Neuronal stem cell (in vitro differentiated cells): ENCODE measurements around the gene SH3GL1.
A peak's percentile ranks its signal among the peaks of the same experiment; 100 is the strongest.

Experiments used
- DNase-seq: peaks from one replicate; pipeline ENCODE4 v3.0.0-alpha.2; 2013; ENCODE audit warnings: low spot score
- H2AFZ ChIP-seq: one replicate; pipeline ENCODE4 v1.6.1; 2013; ENCODE audit warnings: mild to moderate bottlenecking, low read length, inconsistent platforms
- H2AK5ac ChIP-seq: 2 replicates; pipeline ENCODE4 v1.6.1; 2013; ENCODE audit warnings: low read depth, mild to moderate bottlenecking, inconsistent platforms, low read length, moderate library complexity, mixed read lengths
- H2BK120ac ChIP-seq: 2 replicates; pipeline ENCODE4 v1.6.1; 2013; ENCODE audit warnings: low read depth, mild to moderate bottlenecking, inconsistent platforms, low read length, moderate library complexity, mixed read lengths
- H2BK12ac ChIP-seq: one replicate; pipeline ENCODE4 v1.6.1; 2013; ENCODE audit warnings: low read length, inconsistent platforms
- H2BK15ac ChIP-seq: 2 replicates; pipeline ENCODE4 v1.6.1; 2013; ENCODE audit warnings: mild to moderate bottlenecking, low read length, inconsistent platforms, mixed read lengths
- H2BK5ac ChIP-seq: one replicate; pipeline ENCODE4 v1.6.1; 2013; ENCODE audit warnings: inconsistent platforms, mild to moderate bottlenecking, low read length, moderate library complexity
- H3K14ac ChIP-seq: one replicate; pipeline ENCODE4 v1.6.1; 2013; ENCODE audit warnings: low read length, inconsistent platforms
- H3K18ac ChIP-seq: 2 replicates; pipeline ENCODE4 v1.6.1; 2013; ENCODE audit warnings: low read length, inconsistent platforms
- H3K23ac ChIP-seq: 2 replicates; pipeline ENCODE4 v1.6.1; 2013; ENCODE audit warnings: low read depth, mild to moderate bottlenecking, mixed read lengths, low read length, inconsistent platforms; ENCODE audit not compliant: poor library complexity
- H3K27ac ChIP-seq: replicated peaks from 3 replicates; pipeline ENCODE4 v1.5.1; 2013; ENCODE audit warnings: low read length, inconsistent platforms
- H3K27me3 ChIP-seq, 3 experiments: 2 replicates each; pipeline ENCODE4 v1.6.1; 2013; ENCODE audit warnings: low read length in 3 of 3, mild to moderate bottlenecking in 2 of 3, inconsistent platforms in 1 of 3, low read depth in 1 of 3, mixed read lengths in 1 of 3, moderate library complexity in 1 of 3; ENCODE audit not compliant: control insufficient read depth in 3 of 3, insufficient read depth in 3 of 3
- H3K36me3 ChIP-seq, 2 donors: replicated peaks in 1 of 2; 2 replicates each; pipeline ENCODE4 v1.6.1; 2013; ENCODE audit warnings: low read length in 2 of 2; ENCODE audit not compliant: control insufficient read depth in 2 of 2, insufficient read depth in 2 of 2
- H3K4ac ChIP-seq: 2 replicates; pipeline ENCODE4 v1.6.1; 2013; ENCODE audit warnings: inconsistent platforms, mild to moderate bottlenecking, low read length, moderate library complexity
- H3K4me1 ChIP-seq, 2 donors: 1 replicate in 1 of 2; 2 replicates in 1 of 2; pipeline ENCODE4 v1.6.1; 2013; ENCODE audit warnings: low read length in 2 of 2, low read depth in 1 of 2; ENCODE audit not compliant: control insufficient read depth in 2 of 2, insufficient read depth in 1 of 2
- H3K4me2 ChIP-seq: one replicate; pipeline ENCODE4 v1.6.1; 2013; ENCODE audit warnings: mild to moderate bottlenecking, low read length, inconsistent platforms; ENCODE audit not compliant: insufficient read depth, poor library complexity, severe bottlenecking
- H3K4me3 ChIP-seq, 2 donors: 2 replicates each; pipeline ENCODE4 v1.5.1; 2013; ENCODE audit warnings: low read length in 2 of 2, mild to moderate bottlenecking in 2 of 2, inconsistent platforms in 1 of 2, moderate library complexity in 1 of 2
- H3K79me1 ChIP-seq: one replicate; pipeline ENCODE4 v1.6.1; 2013; ENCODE audit warnings: low read depth, mild to moderate bottlenecking, inconsistent platforms, low read length, moderate library complexity
- H3K9ac ChIP-seq: one replicate; pipeline ENCODE4 v1.6.1; 2013; ENCODE audit warnings: mild to moderate bottlenecking, low read depth, low read length, inconsistent platforms; ENCODE audit not compliant: poor library complexity
- H3K9me3 ChIP-seq, 2 donors: replicated peaks in 1 of 2; 2 replicates each; pipeline versions ENCODE3 to v1.6.1; 2013; ENCODE audit warnings: low read length in 2 of 2, mild to moderate bottlenecking in 2 of 2, inconsistent platforms in 1 of 2, low read depth in 1 of 2, mixed read lengths in 1 of 2, moderate library complexity in 1 of 2; ENCODE audit not compliant: control insufficient read depth in 2 of 2, insufficient read depth in 1 of 2
- H4K8ac ChIP-seq: one replicate; pipeline ENCODE4 v1.6.1; 2013; ENCODE audit warnings: low read depth, mild to moderate bottlenecking, inconsistent platforms, low read length, moderate library complexity
- H4K91ac ChIP-seq: one replicate; pipeline ENCODE4 v1.6.1; 2013; ENCODE audit warnings: low read length, low read depth, mild to moderate bottlenecking, inconsistent platforms; ENCODE audit not compliant: poor library complexity
- WGBS, 2 donors: extraction: QIAGEN DNeasy Blood & Tissue Kit; methylation state at CpG; one replicate each; pipeline ENCODE4 v1.1.7; 2013; ENCODE audit warnings: missing lambda C conversion rate in 2 of 2, mixed read lengths in 1 of 2; ENCODE audit not compliant: insufficient read length in 2 of 2, insufficient replicate concordance in 1 of 2; ENCODE audit errors: extremely low coverage in 2 of 2; 5-methylcytosine and 5-hydroxymethylcytosine counted together

The SH3GL1 gene

GRCh38 chr19:4358709-4359626 is 41.4 kb downstream of the SH3GL1 start:
- no CpG with 5 or more reads among the region's 25 CpGs for WGBS, 2 donors
- Histone ChIP-seq H4K8ac (no peak overlapping the region), H3K4me1 (peaks cover 0 to 5% of the 10 kb centered on the region in 2 donors), H2BK15ac (no peak overlapping the region), H2BK120ac (no peak overlapping the region), H3K27ac (no peak overlapping the region), H3K4me3 (no peak overlapping the region), H2AFZ (no peak overlapping the region), H2BK5ac (no peak overlapping the region), H3K9ac (peak overlapping the region; percentile 60), H2AK5ac (no peak overlapping the region), H4K91ac (no peak overlapping the region), H3K4ac (no peak overlapping the region), H3K36me3 (peaks cover 47 to 96% of the 10 kb centered on the region in 2 donors), H3K4me2 (no peak overlapping the region), H3K18ac (no peak overlapping the region), H2BK12ac (no peak overlapping the region), H3K23ac (peak overlapping the region; percentile 93), H3K79me1 (peaks cover 10% of the 10 kb centered on the region), H3K27me3 (no peaks in the 10 kb centered on the region), H3K14ac (peak overlapping the region; percentile 89), H3K9me3 (no peaks in the 10 kb centered on the region)
- DNase-seq = no peak

GRCh38 chr19:4357921-4358326 is 42.4 kb downstream of the SH3GL1 start:
- H4K8ac ChIP-seq = peak overlapping the region; percentile 4
- no peak overlapping the region for H3K4ac ChIP-seq
- H3K36me3 ChIP-seq = peaks cover 40 to 95% of the 10 kb centered on the region in 2 donors
- H3K9ac ChIP-seq = peak overlapping the region; percentile 44
- H2BK12ac ChIP-seq = no peak overlapping the region
- peak overlapping the region; percentile 90 for H3K23ac ChIP-seq
- no peak overlapping the region for H3K18ac ChIP-seq
- H2AK5ac ChIP-seq = no peak overlapping the region
- H3K14ac ChIP-seq = no peak overlapping the region
- no peak overlapping the region for H3K27ac ChIP-seq
- no peak overlapping the region for H2BK5ac ChIP-seq
- H3K4me3 ChIP-seq = no peak overlapping the region
- no peak for DNase-seq
- no CpG with 5 or more reads among the region's 16 CpGs for WGBS, 2 donors
- no peaks in the 10 kb centered on the region for H3K27me3 ChIP-seq
- no peak overlapping the region for H4K91ac ChIP-seq
- no peak overlapping the region for H2AFZ ChIP-seq
- H3K4me2 ChIP-seq = no peak overlapping the region
- no peak overlapping the region for H2BK15ac ChIP-seq
- H3K79me1 ChIP-seq = peaks cover 9% of the 10 kb centered on the region
- no peak overlapping the region for H2BK120ac ChIP-seq
- H3K4me1 ChIP-seq = peaks cover 0 to 5% of the 10 kb centered on the region in 2 donors
- H3K9me3 ChIP-seq = no peaks in the 10 kb centered on the region

- Histone ChIP-seq H2BK12ac (no peak overlapping the region), H3K4ac (no peak overlapping the region), H2BK5ac (no peak overlapping the region), H3K79me1 (peaks cover 7% of the 10 kb centered on the region), H2AK5ac (no peak overlapping the region), H2AFZ (no peak overlapping the region), H3K27me3 (no peaks in the 10 kb centered on the region), H3K18ac (peak overlapping the region; percentile 71), H3K27ac (no peak overlapping the region), H3K9ac (peak overlapping the region; percentile 70), H3K4me1 (peaks cover 0 to 5% of the 10 kb centered on the region in 2 donors), H3K23ac (no peak overlapping the region), H2BK15ac (no peak overlapping the region), H4K8ac (peak overlapping the region; percentile 23), H3K9me3 (no peaks in the 10 kb centered on the region), H3K36me3 (peaks cover 33 to 91% of the 10 kb centered on the region in 2 donors), H3K4me3 (no peak overlapping the region), H2BK120ac (peak overlapping the region; percentile 18), H3K14ac (no peak overlapping the region), H4K91ac (no peak overlapping the region), H3K4me2 (no peak overlapping the region)
- WGBS, 2 donors = no CpG with 5 or more reads among the region's 23 CpGs
- no peak for DNase-seq
These were observed 43.1 kb downstream of the SH3GL1 start for GRCh38 chr19:4357095-4357797.

- H4K91ac ChIP-seq = no peak overlapping the region
These were observed 45.5 kb downstream of the SH3GL1 start for GRCh38 chr19:4354897-4355296.

More at GRCh38 chr19:4354897-4355296, 45.5 kb downstream of the SH3GL1 start:
- Histone ChIP-seq H3K27me3 (no peaks in the 10 kb centered on the region), H3K23ac (no peak overlapping the region), H3K4ac (no peak overlapping the region), H2BK15ac (no peak overlapping the region), H3K14ac (no peak overlapping the region), H2BK120ac (no peak overlapping the region), H3K79me1 (peaks cover 8% of the 10 kb centered on the region), H3K9me3 (no peaks in the 10 kb centered on the region), H3K4me3 (no peak overlapping the region), H3K27ac (no peak overlapping the region), H3K4me2 (no peak overlapping the region), H3K18ac (no peak overlapping the region), H2BK5ac (no peak overlapping the region), H3K4me1 (peaks cover 0 to 1% of the 10 kb centered on the region in 2 donors), H3K36me3 (peaks cover 31 to 84% of the 10 kb centered on the region in 2 donors), H3K9ac (no peak overlapping the region), H2BK12ac (no peak overlapping the region), H2AFZ (no peak overlapping the region), H4K8ac (no peak overlapping the region), H2AK5ac (no peak overlapping the region)
- DNase-seq = no peak
- WGBS, 2 donors = no CpG with 5 or more reads among the region's 17 CpGs
